ENCODE results near the gene PCBP3.
A peak's percentile ranks its signal among the peaks of the same experiment; 100 is the strongest.
"Not testable (repeated sequence)": the region's sequence is repeated elsewhere in the genome, so short reads cannot be mapped to it uniquely, and the experiment has no call there.

PCBP3 gene

DNA sequence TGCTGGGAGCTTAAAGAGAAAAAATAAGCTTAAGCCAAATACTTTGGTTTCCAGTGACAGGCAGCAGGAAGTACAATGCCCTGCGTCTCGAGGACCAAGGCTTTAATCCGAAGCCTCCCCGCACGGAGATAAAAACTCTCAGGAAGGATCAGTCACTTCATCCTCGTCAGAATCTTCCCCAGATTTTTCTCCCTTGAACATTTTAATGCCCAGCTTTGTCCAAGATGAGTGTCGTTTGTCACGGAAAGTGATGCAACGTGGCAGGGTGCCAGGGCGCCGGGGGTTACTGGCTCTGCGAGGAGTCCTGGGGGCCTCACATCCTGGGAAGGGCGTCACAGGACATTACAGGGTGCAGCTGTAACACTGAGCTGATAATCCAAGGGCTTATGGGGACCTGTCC is 25.2 kb upstream of the PCBP3 start:
- H3K27ac ChIP-seq: no peak overlapping the region
- TF ChIP-seq, protein P1, sequence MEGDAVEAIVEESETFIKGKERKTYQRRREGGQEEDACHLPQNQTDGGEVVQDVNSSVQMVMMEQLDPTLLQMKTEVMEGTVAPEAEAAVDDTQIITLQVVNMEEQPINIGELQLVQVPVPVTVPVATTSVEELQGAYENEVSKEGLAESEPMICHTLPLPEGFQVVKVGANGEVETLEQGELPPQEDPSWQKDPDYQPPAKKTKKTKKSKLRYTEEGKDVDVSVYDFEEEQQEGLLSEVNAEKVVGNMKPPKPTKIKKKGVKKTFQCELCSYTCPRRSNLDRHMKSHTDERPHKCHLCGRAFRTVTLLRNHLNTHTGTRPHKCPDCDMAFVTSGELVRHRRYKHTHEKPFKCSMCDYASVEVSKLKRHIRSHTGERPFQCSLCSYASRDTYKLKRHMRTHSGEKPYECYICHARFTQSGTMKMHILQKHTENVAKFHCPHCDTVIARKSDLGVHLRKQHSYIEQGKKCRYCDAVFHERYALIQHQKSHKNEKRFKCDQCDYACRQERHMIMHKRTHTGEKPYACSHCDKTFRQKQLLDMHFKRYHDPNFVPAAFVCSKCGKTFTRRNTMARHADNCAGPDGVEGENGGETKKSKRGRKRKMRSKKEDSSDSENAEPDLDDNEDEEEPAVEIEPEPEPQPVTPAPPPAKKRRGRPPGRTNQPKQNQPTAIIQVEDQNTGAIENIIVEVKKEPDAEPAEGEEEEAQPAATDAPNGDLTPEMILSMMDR (conservative IDR thresholded peaks at IDR 0.05): no peak

DNA sequence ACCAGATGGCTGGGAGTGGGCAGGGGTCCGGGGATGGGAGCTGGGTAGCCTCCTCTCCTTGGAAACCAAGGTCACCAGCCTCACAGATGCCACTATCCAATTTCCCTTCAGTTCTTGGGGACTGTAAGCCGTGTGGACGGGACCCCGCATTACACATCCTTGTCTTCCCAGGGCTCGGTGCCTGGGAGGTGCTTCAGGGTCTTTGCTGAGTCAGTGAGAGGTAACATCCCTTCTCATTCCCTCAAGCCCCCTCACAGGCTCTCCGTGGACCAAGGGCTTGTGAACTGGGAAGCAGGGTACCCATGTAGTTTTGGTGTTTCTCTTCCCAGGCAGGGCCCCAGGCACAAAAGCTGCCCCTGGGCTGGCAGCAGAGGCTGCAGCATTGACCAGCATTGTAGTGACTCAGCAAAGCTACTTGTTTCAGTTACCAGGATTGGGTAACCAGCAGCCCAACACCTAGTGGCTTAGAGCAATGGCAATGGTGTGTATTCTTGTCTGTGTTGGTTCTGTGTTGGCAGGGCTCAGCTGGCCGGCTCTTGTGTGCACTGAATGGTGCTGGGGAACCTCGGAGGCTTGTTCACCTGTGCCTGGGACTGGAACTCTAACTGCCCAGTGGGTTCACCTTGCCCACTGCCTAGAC is 24.6 kb upstream of the PCBP3 start:
- H3K27ac ChIP-seq: no peak overlapping the region

DNA sequence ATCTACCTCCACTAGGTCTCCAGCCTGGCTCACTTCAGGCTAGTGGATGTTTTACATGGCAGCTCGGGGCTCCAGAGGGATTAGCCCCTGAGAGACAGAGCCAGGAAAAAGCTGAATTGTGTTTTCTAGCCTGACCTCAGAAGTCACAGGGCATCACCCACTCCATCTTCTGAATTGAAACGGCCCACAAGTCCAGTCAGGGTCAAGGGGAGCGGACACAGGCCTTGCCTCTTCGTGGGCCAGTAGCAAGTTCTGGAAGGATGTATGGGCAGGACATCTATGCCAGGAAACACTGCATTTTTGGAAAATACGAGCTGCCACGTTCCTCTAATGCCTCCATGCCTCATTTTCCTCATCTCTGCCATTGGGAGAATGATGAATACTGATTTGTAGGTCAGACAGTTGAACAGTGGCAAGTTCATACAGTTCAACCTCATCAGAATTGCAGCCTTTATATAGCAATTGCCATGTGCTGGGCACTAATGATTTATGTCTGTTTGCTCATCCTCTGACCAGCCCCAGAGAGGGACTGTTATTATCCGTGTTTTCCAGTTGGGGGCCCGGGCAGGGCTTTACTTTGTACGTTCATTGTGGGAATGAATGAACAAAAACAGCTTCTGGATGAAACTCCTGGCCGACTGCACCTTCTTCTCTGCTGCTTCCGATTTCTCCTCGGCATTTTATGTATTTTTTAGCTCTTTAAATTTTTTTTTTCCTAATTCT is 23.2 kb upstream of the PCBP3 start:
- H3K27ac ChIP-seq: peak overlapping the region; percentile 82
- TF ChIP-seq, protein P1 (conservative IDR thresholded peaks at IDR 0.05): no peak

More for the DNA sequence above, 24.6 kb upstream of the PCBP3 start:
- TF ChIP-seq, protein P1 (conservative IDR thresholded peaks at IDR 0.05): no peak

DNA sequence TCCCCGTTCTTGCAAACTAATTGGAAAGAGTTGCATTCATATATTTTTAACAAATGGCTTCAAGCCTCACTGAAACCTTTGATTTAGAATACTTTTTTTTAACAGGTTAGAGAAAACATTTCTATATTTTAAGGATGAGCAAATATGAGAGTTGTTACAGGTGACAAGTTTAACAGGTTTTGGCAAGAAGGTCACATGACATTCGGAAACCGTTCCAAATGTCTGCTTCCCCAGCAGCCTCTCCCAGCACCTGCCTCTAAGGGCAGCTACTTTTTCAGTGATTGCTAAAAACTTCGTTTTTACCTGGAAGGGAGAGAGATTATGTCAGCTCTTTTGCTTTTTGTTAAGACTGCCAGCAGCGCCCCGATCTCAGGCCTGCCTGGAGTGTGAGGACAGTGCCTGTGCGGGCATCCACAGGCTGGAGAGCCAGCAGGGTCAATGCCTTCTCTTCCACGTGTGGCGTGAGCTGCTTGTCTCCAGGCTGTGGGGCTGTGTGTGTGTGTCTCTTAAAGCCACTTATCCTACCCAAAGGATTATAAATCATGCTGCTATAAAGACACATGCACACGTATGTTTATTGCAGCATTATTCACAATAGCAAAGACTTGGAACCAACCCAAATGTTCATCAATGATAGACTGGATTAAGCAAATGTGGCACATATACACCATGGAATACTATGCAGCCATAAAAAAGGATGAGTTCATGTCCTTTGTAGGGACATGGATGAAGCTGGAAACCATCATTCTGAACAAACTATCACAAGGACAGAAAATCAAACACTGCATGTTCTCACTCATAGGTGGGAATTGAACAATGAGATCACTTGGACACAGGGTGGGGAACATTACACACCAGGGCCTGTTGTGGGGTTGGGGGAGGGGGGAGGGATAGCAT is 21.8 kb upstream of the PCBP3 start:
- H3K27ac ChIP-seq: peak overlapping the region; percentile 82

DNA sequence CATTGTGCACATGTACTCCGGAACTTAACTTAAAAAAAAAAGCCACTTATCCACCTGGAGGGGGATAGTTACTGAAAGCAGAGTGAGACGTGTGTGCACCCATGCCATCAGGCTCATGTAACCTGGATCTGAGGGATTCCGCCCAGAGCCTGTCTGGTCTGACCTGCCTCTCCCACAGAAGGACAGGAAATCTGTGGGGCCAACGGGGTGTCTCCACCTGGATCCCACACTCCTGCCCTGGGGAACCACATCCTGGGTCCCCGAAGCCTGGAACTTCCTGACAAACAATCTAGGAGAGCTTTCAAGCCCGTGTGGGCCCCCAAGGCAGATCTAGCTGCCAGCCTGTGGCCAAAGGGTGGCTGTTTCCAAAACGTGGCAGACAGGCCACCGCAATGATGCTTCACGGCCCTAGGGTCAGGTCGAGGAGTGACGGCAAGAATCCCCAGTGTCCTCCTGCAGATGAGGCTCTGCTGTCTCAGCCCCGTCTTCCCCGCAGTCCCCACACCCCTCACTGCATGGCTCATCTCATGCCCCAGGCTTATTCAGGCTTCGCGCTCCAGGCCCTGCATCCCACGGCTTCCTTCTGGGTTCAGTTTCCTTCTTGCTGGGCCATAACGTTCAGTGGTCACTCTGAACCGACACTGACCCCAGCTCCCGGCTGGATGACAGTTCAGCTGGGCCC is 21.0 kb upstream of the PCBP3 start:
- TF ChIP-seq, protein P1 (conservative IDR thresholded peaks at IDR 0.05): no peak
- H3K27ac ChIP-seq: peak overlapping the region; percentile 82

DNA sequence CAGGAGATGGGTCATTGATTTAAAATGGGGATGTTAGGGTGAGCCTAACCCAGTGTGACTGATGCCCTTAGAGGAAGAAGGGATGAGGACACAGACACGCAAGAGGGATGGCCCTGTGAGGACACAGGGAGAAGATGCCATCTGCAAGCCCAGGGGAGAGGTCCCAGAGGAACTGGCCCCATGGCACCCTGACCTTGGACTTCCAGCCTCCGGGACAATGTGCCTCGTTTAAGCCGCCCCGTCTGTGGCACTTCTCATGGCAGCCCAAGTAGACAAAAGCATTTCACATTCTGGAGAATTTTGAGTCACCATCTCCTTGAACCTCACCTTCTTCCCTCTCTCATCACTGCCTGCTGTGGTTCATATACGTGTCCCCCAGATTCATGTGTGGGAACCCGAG is 20.1 kb upstream of the PCBP3 start:
- no peak overlapping the region; the same call in 1 of the 2 replicates for H3K27ac ChIP-seq
- TF ChIP-seq, protein P1 (conservative IDR thresholded peaks at IDR 0.05): no peak

DNA sequence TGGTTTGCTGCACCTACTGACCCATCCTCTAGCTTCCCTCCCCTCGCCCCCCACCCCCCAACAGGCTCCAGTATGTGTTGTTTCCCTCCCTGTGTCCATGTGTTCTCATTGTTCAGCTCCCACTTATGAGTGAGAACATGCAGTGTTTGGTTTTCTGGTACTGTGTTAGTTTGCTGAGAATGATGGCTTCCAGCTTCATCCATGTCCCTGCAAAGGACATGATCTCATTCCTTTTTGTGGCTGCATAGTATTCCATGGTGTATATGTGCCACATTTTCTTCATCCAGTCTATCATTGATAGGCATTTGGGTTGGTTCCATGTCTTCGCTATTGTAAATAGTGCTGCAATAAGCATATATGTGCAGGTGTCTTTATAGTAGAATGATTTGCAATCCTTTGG is 17.4 kb upstream of the PCBP3 start:
- not testable (repeated sequence) for H3K27ac ChIP-seq
